GM12865 (cell line): Measurements from ENCODE around the gene C11orf91.
A peak's percentile ranks its signal among the peaks of the same experiment; 100 is the strongest.

Experiments
- DNase-seq: peaks from one replicate; pipeline ENCODE4 v3.0.0; 2010; ENCODE audit warnings: low read depth
- H3K4me3 ChIP-seq: 2 replicates; pipeline ENCODE4 v1.5.1; 2011; ENCODE audit warnings: mild to moderate bottlenecking, low read depth, low read length, control low read depth
- TF ChIP-seq, protein P1 (sequence below): IDR thresholded peaks from 2 replicates; pipeline ENCODE4 v1.5.1; 2011; ENCODE audit warnings: low read length, control low read depth, low read depth, inconsistent platforms; ENCODE audit not compliant: insufficient read depth; ENCODE audit errors: missing control alignments

C11orf91 gene

DNA sequence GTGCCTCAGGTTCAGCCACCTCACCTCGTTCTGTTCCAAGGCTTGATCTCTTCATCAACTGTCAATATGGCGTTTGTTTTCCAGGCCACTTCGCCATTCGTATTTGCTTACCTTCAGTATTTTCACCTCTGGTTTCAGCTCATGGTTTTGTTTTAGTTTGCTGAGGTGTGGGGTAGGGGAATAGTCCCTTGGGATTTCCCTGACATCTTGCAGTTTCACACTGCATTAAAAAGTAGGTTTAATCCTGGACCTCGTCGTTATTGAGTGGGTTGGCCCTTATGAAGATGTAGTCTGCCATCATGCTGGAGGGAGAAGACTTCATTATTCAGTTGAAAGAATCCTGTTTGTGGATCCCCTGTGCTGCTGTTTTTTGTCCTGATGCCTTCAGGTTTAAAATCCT, 46.0 kb downstream of the C11orf91 start:
- DNase-seq, result peak; percentile 68
- TF ChIP-seq, protein P1, sequence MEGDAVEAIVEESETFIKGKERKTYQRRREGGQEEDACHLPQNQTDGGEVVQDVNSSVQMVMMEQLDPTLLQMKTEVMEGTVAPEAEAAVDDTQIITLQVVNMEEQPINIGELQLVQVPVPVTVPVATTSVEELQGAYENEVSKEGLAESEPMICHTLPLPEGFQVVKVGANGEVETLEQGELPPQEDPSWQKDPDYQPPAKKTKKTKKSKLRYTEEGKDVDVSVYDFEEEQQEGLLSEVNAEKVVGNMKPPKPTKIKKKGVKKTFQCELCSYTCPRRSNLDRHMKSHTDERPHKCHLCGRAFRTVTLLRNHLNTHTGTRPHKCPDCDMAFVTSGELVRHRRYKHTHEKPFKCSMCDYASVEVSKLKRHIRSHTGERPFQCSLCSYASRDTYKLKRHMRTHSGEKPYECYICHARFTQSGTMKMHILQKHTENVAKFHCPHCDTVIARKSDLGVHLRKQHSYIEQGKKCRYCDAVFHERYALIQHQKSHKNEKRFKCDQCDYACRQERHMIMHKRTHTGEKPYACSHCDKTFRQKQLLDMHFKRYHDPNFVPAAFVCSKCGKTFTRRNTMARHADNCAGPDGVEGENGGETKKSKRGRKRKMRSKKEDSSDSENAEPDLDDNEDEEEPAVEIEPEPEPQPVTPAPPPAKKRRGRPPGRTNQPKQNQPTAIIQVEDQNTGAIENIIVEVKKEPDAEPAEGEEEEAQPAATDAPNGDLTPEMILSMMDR, result no peak
- no peak overlapping the region for H3K4me3 ChIP-seq

DNA sequence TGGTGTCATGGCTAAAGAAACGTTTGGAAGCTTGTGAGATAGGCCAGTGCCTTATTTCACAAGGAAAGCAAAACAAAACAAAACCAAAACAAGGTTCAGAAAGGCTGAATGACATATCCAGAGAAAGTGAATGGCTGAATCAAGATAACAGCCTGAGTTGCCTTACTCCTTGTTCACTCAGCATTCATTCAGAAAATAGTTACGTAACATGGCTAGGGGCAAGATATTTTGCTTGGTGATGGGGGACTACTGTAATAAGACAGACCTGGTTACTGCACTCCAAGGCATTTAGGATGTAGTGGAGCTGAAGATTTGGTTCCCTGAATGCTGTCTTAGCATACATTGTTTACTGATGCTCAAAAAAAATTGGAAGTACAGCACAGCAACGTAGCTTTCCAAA, 47.7 kb downstream of the C11orf91 start:
- H3K4me3 ChIP-seq, result no peak overlapping the region
- TF ChIP-seq, protein P1, result no peak
- no peak for DNase-seq

DNA sequence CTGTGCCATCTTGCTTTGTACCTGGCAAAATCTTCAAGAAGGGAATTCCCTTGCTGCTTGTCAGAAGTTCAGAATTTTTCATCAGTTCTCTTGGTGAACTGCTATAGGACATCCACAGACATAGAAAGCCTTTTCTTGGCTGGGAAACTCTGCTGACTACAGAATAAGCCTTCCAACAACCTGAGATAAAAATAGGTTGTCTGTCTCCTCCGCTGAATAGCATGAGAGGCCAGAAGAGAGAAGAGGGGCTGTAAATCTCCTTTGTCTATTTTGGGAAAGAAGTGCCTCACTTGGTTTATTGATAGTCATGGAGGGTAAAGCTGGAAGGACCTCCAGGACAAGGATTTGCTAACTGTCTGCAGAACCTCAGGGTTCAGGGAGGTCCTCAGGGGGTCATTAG, 48.2 kb downstream of the C11orf91 start:
- no peak overlapping the region for H3K4me3 ChIP-seq
- DNase-seq, result no peak
- TF ChIP-seq, protein P1, result no peak

DNA sequence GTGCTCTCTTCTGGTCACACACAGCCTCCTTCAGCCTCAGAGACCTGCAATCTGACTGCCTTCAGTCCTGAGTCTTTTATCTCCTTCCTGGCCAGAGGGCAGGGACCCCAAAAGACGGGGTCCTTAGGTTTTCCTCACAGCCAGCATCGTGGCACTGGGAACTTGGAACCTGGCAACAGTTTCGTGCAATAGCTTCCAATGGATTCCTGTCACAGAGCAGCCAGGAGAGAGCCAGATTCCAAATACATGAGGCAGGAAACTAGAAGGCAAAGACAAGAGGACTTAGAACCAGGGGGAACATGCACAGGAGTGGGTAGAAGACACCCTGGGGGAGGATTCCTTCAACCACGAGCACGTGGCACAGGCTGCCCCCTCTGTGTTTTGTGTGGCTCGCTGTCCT, 48.6 kb downstream of the C11orf91 start:
- no peak overlapping the region for H3K4me3 ChIP-seq
- TF ChIP-seq, protein P1, result no peak
- DNase-seq, result no peak

DNA sequence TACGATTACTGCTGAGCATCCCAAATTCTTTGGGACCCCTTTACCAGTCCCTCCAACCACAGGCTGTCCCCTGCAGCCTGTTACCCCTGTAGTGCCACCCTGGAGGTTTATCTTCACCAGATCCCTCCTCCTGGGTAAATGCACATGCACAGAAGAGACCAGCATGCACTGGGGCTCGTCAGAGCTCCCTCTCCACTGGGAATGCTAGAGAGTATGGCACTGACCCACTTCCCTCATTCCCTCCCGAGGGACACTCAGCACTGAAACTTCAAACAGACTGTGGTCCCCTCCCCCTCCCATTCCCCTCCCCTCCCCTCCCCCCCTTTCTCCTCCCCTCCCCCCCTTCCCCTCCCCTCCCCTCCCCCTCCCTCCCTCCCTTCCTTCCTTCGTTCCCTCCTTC, 49.1 kb downstream of the C11orf91 start:
- TF ChIP-seq, protein P1, result no peak
- DNase-seq, result no peak
- no peak overlapping the region for H3K4me3 ChIP-seq

DNA sequence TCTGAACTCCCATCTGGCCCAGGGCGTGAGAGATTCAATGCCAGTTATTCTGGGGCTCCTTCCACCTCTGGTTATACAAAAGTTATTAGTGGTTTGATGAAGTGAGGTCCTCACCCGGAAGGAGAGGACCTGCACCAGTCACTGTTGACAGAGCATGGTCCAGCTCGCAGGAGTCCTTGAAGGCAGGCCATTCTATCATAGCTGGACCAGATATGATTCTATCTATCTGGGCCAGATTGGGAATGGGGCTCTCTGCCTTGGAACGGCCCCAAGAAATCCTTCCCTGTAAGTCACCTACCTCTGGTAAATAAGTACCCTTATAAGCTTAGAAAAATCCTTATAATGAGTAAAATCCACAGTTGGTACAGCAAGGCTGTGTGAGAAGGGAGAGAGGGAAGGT, 50.7 kb downstream of the C11orf91 start:
- no peak for DNase-seq
- H3K4me3 ChIP-seq, result no peak overlapping the region
- TF ChIP-seq, protein P1, result no peak
